Measurements from ENCODE around the gene LONP2. TPM values are rescaled to one million over a fixed set of nuclear protein-coding genes. Genes with fewer than 3 reads are reported as not detected.
"Not testable (repeated sequence)": the region's sequence is repeated elsewhere in the genome, so short reads cannot be mapped to it uniquely, and the experiment has no call there.

LONP2 gene
- total RNA-seq, 1 donor: 56.8 TPM

DNA sequence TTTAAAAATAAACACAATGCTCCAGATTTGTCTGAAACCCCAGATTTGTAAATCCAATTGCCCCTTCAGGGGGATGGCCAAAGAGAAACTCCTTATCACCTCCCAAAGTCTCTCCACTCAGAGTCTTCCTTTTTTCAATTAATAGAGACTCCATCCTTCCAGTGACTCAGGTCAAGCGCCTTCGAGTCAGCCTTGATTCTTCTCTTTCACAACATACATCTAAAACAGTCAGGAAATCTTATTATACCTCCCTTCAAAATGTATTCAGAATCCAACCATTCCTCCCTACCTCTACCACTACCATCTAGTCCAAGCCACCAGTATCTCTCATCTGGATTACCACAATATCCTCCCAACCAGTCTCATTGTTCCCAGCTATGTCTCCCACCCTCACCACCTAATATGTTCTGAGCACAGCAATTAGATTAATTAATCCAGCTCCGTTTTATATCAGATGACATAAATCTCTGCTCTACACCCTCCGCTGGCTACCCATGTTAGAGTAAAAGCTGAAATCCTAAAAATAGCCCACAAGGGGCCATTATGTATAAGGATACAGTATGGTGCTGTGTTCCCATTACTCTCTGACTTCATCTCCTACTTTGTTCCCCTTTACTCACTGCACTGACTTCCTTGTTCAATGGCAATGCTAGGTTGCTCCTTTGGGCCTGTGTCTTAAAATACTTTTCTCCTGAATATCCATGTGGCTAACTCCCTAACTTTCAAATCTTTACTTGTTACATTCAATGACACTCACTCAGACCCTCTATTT, 129.3 kb downstream of the LONP2 start:
- TF ChIP-seq, protein P1, sequence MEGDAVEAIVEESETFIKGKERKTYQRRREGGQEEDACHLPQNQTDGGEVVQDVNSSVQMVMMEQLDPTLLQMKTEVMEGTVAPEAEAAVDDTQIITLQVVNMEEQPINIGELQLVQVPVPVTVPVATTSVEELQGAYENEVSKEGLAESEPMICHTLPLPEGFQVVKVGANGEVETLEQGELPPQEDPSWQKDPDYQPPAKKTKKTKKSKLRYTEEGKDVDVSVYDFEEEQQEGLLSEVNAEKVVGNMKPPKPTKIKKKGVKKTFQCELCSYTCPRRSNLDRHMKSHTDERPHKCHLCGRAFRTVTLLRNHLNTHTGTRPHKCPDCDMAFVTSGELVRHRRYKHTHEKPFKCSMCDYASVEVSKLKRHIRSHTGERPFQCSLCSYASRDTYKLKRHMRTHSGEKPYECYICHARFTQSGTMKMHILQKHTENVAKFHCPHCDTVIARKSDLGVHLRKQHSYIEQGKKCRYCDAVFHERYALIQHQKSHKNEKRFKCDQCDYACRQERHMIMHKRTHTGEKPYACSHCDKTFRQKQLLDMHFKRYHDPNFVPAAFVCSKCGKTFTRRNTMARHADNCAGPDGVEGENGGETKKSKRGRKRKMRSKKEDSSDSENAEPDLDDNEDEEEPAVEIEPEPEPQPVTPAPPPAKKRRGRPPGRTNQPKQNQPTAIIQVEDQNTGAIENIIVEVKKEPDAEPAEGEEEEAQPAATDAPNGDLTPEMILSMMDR (IDR thresholded peaks at IDR 0.05; ENCODE audit: extremely low read depth, low read depth, low read length): no peak
- Histone ChIP-seq H3K27me3 (ENCODE audit: insufficient read depth, low read length) (no peaks in the 10 kb centered on the region), H4K20me1 (ENCODE audit: insufficient read depth, low read length) (peaks cover 59% of the 10 kb centered on the region), H3K9me3 (ENCODE audit: low read depth, low read length) (no peaks in the 10 kb centered on the region), H3K36me3 (ENCODE audit: insufficient read depth, low read length) (no peaks in the 10 kb centered on the region), H3K27ac (ENCODE audit: low read depth, low read length) (no peak overlapping the region), H2AFZ (ENCODE audit: low read length) (no peak overlapping the region), H3K4me1 (ENCODE audit: insufficient read depth, low read length) (peaks cover 26% of the 10 kb centered on the region), H3K4me2 (ENCODE audit: insufficient read depth, low read length) (no peak overlapping the region), H3K79me2 (ENCODE audit: insufficient read depth, low read length) (peaks cover 99% of the 10 kb centered on the region), H3K4me3 (ENCODE audit: insufficient read depth, low read length) (no peak overlapping the region)
- no peak for DNase-seq (ENCODE audit: insufficient read length, low spot score, missing footprints)

DNA sequence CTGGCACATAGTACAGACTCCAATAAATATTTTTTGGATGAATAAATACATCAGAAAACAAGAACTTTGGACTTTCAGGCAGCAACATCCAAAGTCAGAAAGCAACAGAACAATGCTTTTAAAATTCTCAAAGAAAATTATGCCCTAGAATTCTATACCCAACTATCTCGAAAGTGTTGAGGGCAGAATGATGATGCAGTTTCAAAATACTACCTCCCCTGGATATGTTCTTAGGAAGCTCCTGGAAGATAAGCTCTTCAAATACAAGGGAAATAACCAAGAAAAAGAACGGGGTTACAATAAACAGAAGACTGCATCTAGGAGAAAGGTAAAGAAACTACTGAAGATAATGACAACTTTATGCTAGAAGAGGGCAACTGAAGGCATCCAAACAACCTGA, 130.2 kb downstream of the LONP2 start:
- Histone ChIP-seq H3K27me3 (ENCODE audit: insufficient read depth, low read length) (no peaks in the 10 kb centered on the region), H3K4me3 (ENCODE audit: insufficient read depth, low read length) (no peak overlapping the region), H4K20me1 (ENCODE audit: insufficient read depth, low read length) (peaks cover 67% of the 10 kb centered on the region), H3K79me2 (ENCODE audit: insufficient read depth, low read length) (peaks cover 99% of the 10 kb centered on the region), H3K27ac (ENCODE audit: low read depth, low read length) (no peak overlapping the region), H3K4me1 (ENCODE audit: insufficient read depth, low read length) (peaks cover 26% of the 10 kb centered on the region), H2AFZ (ENCODE audit: low read length) (no peak overlapping the region), H3K4me2 (ENCODE audit: insufficient read depth, low read length) (no peak overlapping the region), H3K36me3 (ENCODE audit: insufficient read depth, low read length) (no peaks in the 10 kb centered on the region), H3K9me3 (ENCODE audit: low read depth, low read length) (no peaks in the 10 kb centered on the region)
- DNase-seq (ENCODE audit: insufficient read length, low spot score, missing footprints): no peak
- TF ChIP-seq, protein P1 (IDR thresholded peaks at IDR 0.05; ENCODE audit: extremely low read depth, low read depth, low read length): no peak

DNA sequence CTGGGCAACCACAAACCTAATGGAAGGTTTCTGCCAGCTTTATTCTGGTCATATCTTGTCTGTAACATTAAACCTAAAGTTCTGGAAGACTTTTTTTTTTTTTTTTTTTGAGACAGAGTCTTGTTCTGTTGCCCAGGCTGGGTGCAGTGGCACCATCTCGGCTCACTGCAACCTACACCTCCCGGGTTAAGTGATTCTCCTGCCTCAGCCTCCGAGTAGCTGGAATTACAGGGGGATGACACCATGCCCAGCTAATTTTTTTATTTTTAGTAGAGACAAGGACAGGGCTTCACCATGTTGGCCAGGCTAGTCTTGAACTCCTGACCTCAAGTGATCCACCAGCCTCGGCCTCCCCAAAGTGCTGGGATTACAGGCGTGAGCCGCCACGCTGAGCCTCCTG, 133.2 kb downstream of the LONP2 start:
- H3K4me1 ChIP-seq (ENCODE audit: insufficient read depth, low read length): peaks cover 16% of the 10 kb centered on the region
- H3K79me2 ChIP-seq (ENCODE audit: insufficient read depth, low read length): peaks cover 99% of the 10 kb centered on the region
- not testable (repeated sequence) for H3K27me3 ChIP-seq (ENCODE audit: insufficient read depth, low read length); H3K9me3 ChIP-seq (ENCODE audit: low read depth, low read length); H2AFZ ChIP-seq (ENCODE audit: low read length); DNase-seq (ENCODE audit: insufficient read length, low spot score, missing footprints); H3K27ac ChIP-seq (ENCODE audit: low read depth, low read length); H3K4me3 ChIP-seq (ENCODE audit: insufficient read depth, low read length); H3K36me3 ChIP-seq (ENCODE audit: insufficient read depth, low read length)
- H4K20me1 ChIP-seq (ENCODE audit: insufficient read depth, low read length): peaks cover 77% of the 10 kb centered on the region
- H3K4me2 ChIP-seq (ENCODE audit: insufficient read depth, low read length): peak overlapping the region; percentile 7

DNA sequence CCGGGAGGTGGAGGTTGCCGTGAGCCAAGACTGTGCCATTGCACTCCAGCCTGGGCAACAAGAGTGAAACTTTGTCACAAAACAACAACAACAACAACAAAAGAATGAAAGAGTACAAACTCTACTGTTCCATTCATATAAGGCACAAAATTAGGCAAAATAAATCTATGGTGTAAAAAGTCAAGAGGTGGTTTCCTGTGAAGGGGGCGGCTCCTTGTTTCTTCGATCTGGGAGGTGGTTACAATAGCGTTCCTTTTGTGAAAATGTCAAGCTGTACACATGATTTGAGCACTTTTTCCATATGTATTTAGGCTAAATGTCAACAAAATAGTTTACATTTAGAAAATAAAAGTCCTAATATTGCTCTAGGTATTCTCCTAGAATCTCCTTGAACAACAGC, 134.2 kb downstream of the LONP2 start:
- peaks cover 77% of the 10 kb centered on the region for H4K20me1 ChIP-seq (ENCODE audit: insufficient read depth, low read length)
- H3K36me3 ChIP-seq (ENCODE audit: insufficient read depth, low read length): no peaks in the 10 kb centered on the region
- no peaks in the 10 kb centered on the region for H3K27me3 ChIP-seq (ENCODE audit: insufficient read depth, low read length)
- no peak overlapping the region for H3K4me3 ChIP-seq (ENCODE audit: insufficient read depth, low read length)
- H3K9me3 ChIP-seq (ENCODE audit: low read depth, low read length): no peaks in the 10 kb centered on the region
- no peak overlapping the region for H3K27ac ChIP-seq (ENCODE audit: low read depth, low read length)
- peaks cover 99% of the 10 kb centered on the region for H3K79me2 ChIP-seq (ENCODE audit: insufficient read depth, low read length)
- H3K4me1 ChIP-seq (ENCODE audit: insufficient read depth, low read length): peaks cover 15% of the 10 kb centered on the region
- TF ChIP-seq, protein P1 (IDR thresholded peaks at IDR 0.05; ENCODE audit: extremely low read depth, low read depth, low read length): no peak
- no peak overlapping the region for H2AFZ ChIP-seq (ENCODE audit: low read length)
- no peak for DNase-seq (ENCODE audit: insufficient read length, low spot score, missing footprints)
- H3K4me2 ChIP-seq (ENCODE audit: insufficient read depth, low read length): no peak overlapping the region

Data from osteoblast (primary cell).